CD4-positive, alpha-beta T cell treated with Interleukin-4 for 4 hours (primary cell): ENCODE measurements around the gene LMO4.

Experiments
- DNase-seq: peaks from one replicate; pipeline ENCODE4 v3.0.0-alpha.2; 2020

The LMO4 gene

GRCh38 chr1:87362063-87362833 is 33.6 kb downstream of the LMO4 start:
- DNase-seq, result no peak

- no peak for DNase-seq
Observed at GRCh38 chr1:87362834-87363426, 34.2 kb downstream of the LMO4 start.

GRCh38 chr1:87367549-87367948 is 38.9 kb downstream of the LMO4 start:
- DNase-seq, result no peak

- no peak for DNase-seq
Observed at GRCh38 chr1:87368907-87369306, 40.2 kb downstream of the LMO4 start.

GRCh38 chr1:87369736-87370478 is 41.2 kb downstream of the LMO4 start:
- no peak for DNase-seq

- no peak for DNase-seq
Observed at GRCh38 chr1:87370544-87370943, 41.9 kb downstream of the LMO4 start.

GRCh38 chr1:87379306-87379705 is 50.6 kb downstream of the LMO4 start:
- DNase-seq, result no peak

- DNase-seq, result no peak
Observed at GRCh38 chr1:87386217-87386790, 57.6 kb downstream of the LMO4 start.

GRCh38 chr1:87388411-87388810 is 59.7 kb downstream of the LMO4 start:
- no peak for DNase-seq

- no peak for DNase-seq
Observed at GRCh38 chr1:87389011-87389410, 60.3 kb downstream of the LMO4 start.

- DNase-seq, result no peak
Observed at GRCh38 chr1:87389546-87389945, 60.9 kb downstream of the LMO4 start.

- no peak for DNase-seq
Observed at GRCh38 chr1:87392248-87393192, 63.8 kb downstream of the LMO4 start.

GRCh38 chr1:87393445-87394085 is 64.9 kb downstream of the LMO4 start:
- no peak for DNase-seq

GRCh38 chr1:87394513-87394912 is 65.8 kb downstream of the LMO4 start:
- DNase-seq, result no peak

GRCh38 chr1:87394982-87395381 is 66.3 kb downstream of the LMO4 start:
- DNase-seq, result no peak
